HG03571 (cell line): Measurements from ENCODE around the gene VAMP8.
A peak's percentile ranks its signal among the peaks of the same experiment; 100 is the strongest.
"Not testable (repeated sequence)": the region's sequence is repeated elsewhere in the genome, so short reads cannot be mapped to it uniquely, and the experiment has no call there.

Source experiments
- ATAC-seq: cut with Tn5 transposase; IDR thresholded peaks from one replicate; pipeline ENCODE4 v1.9.1; 2021; ENCODE audit not compliant: unreplicated experiment

VAMP8 gene

GRCh38 chr2:85577386-85578242 is at the start of gene VAMP8:
Gene VAMP8, plus strand, starts transcription at chr2:85577586. Its CDS starts 61 bp downstream, at chr2:85577647.
- peak; percentile 67 for ATAC-seq

GRCh38 chr2:85527787-85528186 is 49.6 kb upstream of the VAMP8 start:
- no peak for ATAC-seq

GRCh38 chr2:85528355-85528754 is 49.0 kb upstream of the VAMP8 start:
- no peak for ATAC-seq

GRCh38 chr2:85529809-85530208 is 47.6 kb upstream of the VAMP8 start:
- ATAC-seq = no peak

GRCh38 chr2:85531589-85531988 is 45.8 kb upstream of the VAMP8 start:
- ATAC-seq = no peak

GRCh38 chr2:85534099-85534498 is 43.3 kb upstream of the VAMP8 start:
- no peak for ATAC-seq

GRCh38 chr2:85534881-85535280 is 42.5 kb upstream of the VAMP8 start:
- no peak for ATAC-seq

GRCh38 chr2:85536479-85536878 is 40.9 kb upstream of the VAMP8 start:
- no peak for ATAC-seq

GRCh38 chr2:85537600-85538506 is 39.5 kb upstream of the VAMP8 start:
- no peak for ATAC-seq

GRCh38 chr2:85538507-85539360 is 38.7 kb upstream of the VAMP8 start, which contains the start of gene MAT2A:
Gene MAT2A, plus strand, starts transcription at chr2:85539168. Its CDS starts 120 bp downstream, at chr2:85539288.
- ATAC-seq = peak; percentile 78

GRCh38 chr2:85539361-85540132 is 37.8 kb upstream of the VAMP8 start:
- peak; percentile 25 for ATAC-seq

GRCh38 chr2:85540133-85540648 is 37.2 kb upstream of the VAMP8 start:
- ATAC-seq = no peak

- no peak for ATAC-seq
Measured at GRCh38 chr2:85541262-85541661, 36.1 kb upstream of the VAMP8 start.

GRCh38 chr2:85541753-85542457 is 35.5 kb upstream of the VAMP8 start:
- ATAC-seq = no peak

GRCh38 chr2:85542777-85543176 is 34.6 kb upstream of the VAMP8 start:
- no peak for ATAC-seq

- not testable (repeated sequence) for ATAC-seq
Measured at GRCh38 chr2:85544254-85544691, 33.1 kb upstream of the VAMP8 start.

- ATAC-seq = not testable (repeated sequence)
Measured at GRCh38 chr2:85544915-85545779, 32.2 kb upstream of the VAMP8 start.

GRCh38 chr2:85545780-85546240 is 31.6 kb upstream of the VAMP8 start:
- ATAC-seq = no peak
